GM21360 (cell line): Measurements from ENCODE around the gene SEMA3E.
"Not testable (repeated sequence)": the region's sequence is repeated elsewhere in the genome, so short reads cannot be mapped to it uniquely, and the experiment has no call there.

Experiments
- ATAC-seq: cut with Tn5 transposase; IDR thresholded peaks from one replicate; pipeline ENCODE4 v1.9.1; 2021; ENCODE audit warnings: mild to moderate bottlenecking, moderate library complexity; ENCODE audit not compliant: unreplicated experiment

SEMA3E gene

DNA sequence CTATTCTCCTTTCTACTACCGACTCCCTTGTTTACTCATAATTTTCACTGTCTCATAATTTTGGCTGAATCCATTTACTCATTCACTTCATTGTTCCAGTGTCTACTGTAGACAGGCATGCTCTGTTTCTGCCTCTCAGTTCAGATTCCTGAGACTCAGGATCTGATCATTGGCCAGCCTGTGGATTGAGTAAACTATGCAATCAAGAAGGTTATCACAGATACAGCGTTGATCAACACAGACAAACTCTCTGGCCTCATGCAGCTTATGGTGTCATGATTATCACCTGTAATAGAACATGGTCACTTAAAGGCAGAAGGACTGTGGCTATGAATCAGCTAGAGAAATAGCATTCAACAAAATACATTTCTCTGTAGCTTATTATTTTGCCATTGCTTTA is 86.0 kb downstream of the SEMA3E start:
- no peak for ATAC-seq

DNA sequence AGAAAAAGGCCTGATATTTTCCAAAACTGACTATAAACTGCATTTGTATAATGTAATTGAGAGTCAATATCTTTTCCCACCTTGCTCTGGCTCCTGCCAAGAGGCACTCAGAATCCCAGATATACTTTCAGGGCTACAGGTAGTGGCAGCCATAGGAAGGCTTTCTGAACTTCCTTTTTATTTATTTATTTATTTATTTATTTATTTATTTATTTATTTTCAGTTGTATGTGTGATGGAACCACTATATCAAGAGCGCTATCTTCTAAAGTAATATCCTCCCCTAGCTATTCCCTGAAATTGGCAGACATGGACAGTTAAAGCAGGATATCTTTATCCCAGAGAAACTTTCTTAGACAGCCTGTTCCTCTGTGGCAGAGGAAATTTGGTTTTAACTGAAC is 86.7 kb downstream of the SEMA3E start:
- no peak for ATAC-seq

- no peak for ATAC-seq
Measured at GRCh38 chr7:83559887-83560286, 89.1 kb downstream of the SEMA3E start.

- not testable (repeated sequence) for ATAC-seq
Measured at GRCh38 chr7:83552556-83552955, 96.4 kb downstream of the SEMA3E start.

- ATAC-seq: no peak
Measured at GRCh38 chr7:83550100-83550499, 98.8 kb downstream of the SEMA3E start.

DNA sequence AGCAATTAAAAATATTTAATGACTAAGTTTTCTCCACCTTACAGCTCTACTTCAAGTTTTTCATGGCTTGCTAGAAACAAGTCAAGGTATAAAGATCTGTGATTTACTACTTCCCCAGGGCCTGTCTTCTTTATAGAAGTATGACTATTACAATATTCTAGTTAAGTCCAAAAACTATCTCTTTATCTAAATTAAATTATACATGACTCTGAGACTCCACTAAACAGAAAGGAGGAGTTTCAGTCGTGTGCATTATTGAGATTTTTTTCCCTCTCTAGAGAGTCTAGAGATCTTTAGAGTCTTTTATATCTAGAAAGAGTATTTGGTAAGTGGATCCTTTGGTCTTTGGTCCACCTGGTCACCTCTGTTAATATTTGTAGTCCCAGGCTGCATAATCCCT is 100.7 kb downstream of the SEMA3E start:
- no peak for ATAC-seq

GRCh38 chr7:83547526-83547925 is 101.4 kb downstream of the SEMA3E start:
- no peak for ATAC-seq

GRCh38 chr7:83546586-83546985 is 102.4 kb downstream of the SEMA3E start:
- ATAC-seq: no peak

GRCh38 chr7:83541187-83541960 is 107.6 kb downstream of the SEMA3E start:
- no peak for ATAC-seq

- ATAC-seq: no peak
Measured at GRCh38 chr7:83534488-83534887, 114.5 kb downstream of the SEMA3E start.

GRCh38 chr7:83532219-83532618 is 116.7 kb downstream of the SEMA3E start:
- no peak for ATAC-seq

DNA sequence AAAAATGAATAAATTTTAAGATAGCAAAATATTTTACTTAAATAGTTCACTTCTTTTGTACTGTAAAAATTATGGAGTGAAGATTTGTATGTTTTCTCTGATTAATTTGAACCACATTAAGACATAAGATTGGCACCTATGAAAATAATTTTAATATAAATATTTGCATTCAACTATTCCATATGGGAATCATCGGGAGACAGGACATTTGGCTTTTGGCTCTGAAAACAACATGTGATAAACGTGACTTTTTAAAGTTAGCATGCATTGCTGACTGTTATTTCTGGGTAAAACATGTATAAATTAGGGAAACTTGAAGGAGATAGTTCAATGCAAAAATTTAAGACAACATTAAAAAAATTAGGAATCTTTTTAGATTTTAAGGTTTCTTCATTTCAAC is 117.2 kb downstream of the SEMA3E start:
- no peak for ATAC-seq

- no peak for ATAC-seq
Measured at GRCh38 chr7:83528925-83529423, 120.0 kb downstream of the SEMA3E start.

DNA sequence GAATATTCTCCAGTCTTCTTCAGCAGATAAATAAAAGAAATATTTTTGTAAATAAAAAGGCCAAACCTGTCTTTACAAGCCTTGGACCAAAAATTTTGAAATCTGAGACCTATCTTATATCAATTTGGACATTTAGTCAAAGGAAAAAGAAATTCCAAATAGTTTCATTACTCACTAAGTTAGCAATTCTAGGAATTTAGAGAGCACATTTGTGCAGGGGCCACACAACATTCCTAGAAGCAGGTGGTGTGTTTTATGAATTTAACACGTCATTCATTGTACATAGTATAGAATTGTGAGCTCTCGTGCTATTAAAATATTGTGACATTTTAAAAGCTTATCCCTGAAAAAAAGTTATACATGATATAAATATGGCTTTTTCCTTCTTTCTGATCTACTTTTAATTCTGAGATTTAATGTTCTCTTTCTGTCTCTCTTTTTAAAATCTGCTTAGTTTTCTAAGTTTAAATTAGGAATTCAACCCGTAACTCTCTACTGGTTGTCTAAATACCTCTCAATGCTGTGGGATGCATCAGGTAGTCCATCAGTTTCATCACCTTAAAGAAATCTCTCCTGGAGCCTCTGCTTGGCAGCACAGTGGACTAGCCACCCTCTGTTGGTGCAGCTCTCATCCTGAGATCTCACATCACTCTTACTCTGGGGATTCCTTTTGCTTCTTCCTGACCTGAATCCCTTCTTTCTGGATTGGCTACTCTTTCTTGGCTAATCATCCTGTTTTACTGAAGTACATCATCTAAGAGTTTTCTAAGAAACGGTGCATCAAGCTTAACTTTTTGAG is 124.5 kb downstream of the SEMA3E start:
- ATAC-seq: no peak

GRCh38 chr7:83520726-83521125 is 128.2 kb downstream of the SEMA3E start:
- ATAC-seq: no peak

DNA sequence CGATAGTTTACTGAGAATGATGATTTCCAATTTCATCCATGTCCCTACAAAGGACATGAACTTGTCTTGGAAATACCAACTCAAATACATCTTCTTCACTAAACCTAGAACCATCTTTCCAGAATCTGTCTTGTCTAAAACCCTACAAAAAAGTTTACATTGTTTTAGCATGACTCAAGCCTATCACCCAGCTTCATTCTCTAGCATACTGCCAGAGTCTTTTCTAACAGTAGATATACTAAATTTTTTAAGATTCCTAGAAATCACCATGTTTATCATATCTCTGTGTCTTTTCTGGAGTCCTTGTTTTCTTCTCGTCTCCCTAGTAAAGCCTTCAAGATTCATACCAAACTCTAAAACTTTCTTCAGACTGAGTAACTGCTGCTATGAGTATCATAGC is 129.7 kb downstream of the SEMA3E start:
- no peak for ATAC-seq

DNA sequence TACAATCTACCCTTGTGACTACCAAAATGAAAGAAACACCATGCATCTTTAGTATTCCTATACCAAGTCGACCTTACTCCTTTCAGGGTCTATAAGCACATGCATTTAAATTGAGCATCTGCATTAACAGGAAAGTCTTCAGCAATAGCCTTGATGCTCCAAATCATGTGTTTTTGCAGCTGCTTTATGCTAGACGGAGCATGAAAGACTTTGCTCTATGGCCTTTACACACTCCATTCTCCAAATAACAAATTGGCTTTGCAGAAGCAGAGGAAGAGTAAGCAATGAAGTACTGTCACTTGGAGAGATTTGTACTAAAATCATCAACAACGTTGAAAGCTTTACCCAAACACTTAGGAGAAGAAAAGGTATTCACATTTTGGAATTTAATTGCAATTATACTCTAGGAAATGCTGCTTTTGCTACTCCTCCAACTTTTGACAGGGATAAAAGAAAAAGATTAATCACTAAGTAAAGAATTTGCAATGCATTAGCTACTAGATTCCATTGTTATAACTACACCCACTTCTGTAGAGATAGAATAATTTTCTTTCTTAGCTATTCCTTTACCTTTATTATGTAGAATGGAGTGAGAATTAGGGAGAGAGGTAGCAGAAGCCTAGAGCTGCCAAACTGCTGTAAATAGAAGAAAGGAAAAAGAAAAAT is 131.8 kb downstream of the SEMA3E start:
- ATAC-seq: no peak

DNA sequence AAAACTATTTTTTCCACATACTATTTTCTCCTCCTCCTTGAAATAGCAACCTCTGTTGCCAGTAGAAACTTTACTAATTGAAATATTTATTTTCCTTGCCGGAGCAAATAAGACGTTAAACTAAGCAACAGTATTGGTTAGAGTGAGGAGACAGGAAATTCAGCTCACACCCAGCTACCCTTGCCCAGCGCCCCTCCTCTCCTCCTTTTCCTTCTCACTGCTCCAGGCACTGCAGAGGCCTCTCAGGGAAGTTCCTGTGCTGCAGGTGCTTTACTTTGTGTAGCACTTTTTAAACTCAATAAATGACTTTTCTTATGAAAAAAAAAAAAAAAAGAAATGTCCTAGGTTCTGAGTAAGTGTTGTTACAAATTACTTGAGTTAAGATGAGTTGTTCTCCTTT is 134.0 kb downstream of the SEMA3E start:
- ATAC-seq: no peak

GRCh38 chr7:83509255-83510021 is 139.5 kb downstream of the SEMA3E start:
- no peak for ATAC-seq

GRCh38 chr7:83504330-83504729 is 144.6 kb downstream of the SEMA3E start:
- ATAC-seq: no peak

GRCh38 chr7:83502636-83503035 is 146.3 kb downstream of the SEMA3E start:
- no peak for ATAC-seq
